LHCN-M2 (cell line): ENCODE measurements around the gene ACSF2. TPM values are rescaled to one million over a fixed set of nuclear protein-coding genes. Genes with fewer than 3 reads are reported as not detected.

Source experiments
- DNase-seq: peaks from one replicate; pipeline ENCODE4 v3.0.0-alpha.2; 2012; ENCODE audit warnings: low read depth
- total RNA-seq: library from RNA; depleted of rRNA; stranded (reverse); fragments of >200 nt; gene quantifications from 2 replicates; pipeline ENCODE4 v1.2.3, GENCODE V29; 2014

ACSF2 gene
- total RNA-seq, 1 experiment from 2014 or later, result 16.6 TPM

DNA sequence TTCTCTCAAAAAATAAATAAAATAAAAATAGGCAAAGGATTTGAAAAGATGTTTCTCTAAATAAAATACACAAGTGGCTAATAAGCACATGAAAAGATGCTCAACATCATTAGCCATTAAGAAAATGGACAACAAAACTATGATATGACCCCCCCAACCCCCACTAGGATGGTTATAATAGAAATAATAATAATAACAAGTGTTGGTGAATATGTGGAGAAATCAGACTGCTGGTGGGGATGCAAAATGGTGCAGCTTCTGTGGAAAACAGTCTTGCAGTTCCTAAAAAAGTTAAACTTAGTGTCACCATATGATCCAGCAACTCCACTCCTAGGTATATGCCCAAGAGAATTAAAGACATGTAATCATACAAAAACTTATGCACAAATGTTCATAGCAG, 73.3 kb downstream of the ACSF2 start:
- DNase-seq, result no peak

DNA sequence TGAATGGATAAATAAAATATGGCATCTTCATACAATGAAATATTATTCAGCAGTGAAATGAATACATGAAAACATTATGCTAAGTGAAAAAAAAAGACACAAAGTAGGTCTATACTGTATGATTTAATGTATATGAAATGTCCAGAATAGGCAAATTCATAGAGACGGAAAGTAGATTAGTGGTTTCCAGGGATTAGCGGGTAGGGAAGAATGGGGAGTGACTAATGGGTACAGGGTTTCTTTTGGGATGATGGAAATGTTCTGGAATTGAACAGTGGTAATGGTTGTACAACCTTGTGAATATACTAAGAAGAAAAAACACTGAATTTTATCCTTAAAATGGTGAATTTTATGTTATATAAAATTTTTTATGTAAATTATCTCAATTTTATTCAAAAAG, 73.7 kb downstream of the ACSF2 start:
- DNase-seq, result no peak

DNA sequence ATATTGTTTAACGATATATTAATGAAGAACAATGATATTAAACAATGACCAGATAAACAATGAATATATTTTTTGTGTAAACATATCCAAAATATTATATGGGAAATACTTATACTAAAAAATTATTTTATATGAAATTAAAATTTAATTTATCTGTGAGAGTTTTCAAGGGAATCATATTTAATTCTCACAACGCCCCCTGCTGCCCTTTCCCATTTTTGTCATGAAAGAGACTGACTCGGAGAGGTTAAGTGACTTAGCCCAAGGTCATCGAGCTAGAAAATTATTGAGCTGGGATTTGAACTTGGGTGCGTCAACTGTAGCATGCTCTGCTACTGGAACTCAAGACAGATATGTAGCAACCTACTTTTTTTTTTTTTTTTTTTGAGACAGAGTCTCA, 75.0 kb downstream of the ACSF2 start:
- peak; percentile 50 for DNase-seq

DNA sequence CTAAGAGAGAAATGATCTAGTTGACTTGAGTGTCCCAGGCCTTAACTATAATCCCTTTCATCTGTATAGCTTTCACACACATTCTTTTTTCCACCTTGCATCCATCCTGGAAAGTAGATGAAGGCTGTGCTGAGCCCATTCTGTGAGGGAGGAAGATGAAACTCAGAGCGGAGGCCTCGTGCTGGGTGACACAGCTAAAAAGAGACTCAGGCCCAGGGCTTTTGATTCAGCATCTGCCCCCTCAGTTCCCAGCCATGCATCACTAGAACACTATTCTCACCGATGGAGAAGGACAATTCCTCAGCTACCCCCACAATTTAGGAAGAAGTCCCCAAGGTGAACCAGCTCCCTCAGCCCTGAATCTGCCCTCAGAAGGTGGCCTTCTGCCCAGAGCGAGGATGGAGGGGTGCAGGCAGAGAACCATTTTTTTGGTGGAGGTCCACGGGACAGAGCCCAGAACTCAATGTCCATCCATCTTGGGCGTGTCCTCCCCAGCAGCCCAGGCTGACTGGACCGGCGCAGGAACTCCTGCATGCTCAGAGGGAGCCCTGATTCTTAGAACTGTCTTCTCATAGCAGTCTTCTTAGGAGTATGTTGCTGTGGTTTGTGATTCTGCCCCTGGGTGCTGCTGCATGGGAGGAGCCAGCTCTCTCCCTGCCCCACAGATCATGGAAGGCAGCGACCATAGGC, 76.4 kb downstream of the ACSF2 start:
- no peak for DNase-seq

DNA sequence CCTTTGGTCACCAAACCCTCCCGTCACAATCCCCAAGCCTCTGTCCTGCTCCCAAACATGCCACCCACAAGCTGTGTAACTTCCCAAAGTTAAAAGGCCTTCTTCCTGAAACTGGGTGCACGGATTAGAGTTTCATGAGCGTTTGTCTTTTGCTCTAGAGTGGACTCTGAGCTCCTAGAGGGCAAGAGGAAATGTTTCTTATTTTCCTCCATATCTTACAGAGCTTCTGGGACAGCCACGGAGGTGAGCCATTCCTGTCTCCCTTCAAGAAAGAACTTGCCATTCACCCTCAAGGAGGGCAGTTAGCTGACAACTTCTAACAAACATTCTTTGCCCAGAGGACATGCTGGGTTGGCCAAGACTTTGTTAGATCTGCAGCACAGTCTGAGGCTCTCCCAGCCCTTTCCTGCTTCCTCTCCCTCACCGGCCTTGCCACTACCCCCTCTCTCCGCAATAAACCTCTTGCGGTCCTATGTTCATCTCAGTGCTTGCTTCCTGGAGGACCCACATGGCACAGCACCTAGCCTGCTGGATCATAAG, 79.6 kb downstream of the ACSF2 start:
- no peak for DNase-seq

DNA sequence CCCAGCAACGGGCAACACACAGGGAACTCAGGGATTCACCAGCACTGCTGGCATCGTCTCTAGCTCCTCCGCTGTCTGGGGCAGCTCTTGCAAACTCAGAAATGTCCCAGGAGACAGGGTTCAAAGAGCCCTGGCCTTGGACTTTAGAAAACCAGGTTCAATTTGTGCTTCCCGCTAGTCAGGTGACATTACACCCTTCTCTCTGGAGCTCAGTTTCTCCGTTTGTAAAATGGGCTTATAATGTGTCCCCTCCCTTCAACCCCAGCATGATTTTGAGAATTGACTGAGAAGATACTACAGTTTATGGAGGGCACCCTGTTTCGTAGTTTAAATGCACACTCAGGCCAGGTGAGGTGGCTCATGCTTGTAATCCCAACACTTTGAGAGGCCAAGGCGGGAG, 80.3 kb downstream of the ACSF2 start:
- no peak for DNase-seq

DNA sequence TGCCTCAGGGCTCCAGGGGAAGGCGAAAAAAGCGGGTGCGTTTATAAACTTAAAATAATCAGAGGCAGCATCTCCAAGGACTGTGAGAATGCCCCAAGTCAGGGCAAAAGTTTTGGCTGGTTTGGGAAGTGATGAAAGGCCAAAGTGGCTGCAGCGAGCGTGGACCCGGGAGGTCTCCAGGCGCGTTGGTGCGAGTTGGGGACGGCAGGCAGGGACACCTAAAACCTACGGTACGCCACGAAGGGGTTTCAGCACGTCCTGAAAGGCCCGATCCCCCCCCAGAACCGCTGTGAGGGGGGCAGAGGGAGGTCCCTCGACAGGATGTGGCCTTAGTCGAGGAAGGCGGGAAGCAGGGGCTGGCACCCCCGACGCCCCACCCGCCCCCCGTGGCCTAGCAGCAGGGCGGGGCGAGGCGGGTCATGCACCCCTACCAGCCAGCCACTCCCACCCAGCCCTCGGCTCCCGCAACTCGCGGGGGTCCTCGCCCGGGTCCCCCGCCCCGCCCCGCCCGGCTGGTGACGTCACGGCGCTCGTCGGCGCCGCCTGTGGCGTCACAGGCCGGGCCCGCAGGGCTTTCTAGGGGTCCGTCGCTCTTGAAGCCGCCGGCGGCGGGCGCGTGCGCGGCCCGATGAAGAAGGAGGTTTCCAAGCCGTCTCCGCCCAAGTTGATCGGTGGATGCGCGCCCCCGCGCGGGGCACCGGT, 82.0 kb downstream of the ACSF2 start, which contains the start of gene MYCBPAP:
Gene MYCBPAP, plus strand, starts transcription at position 569 of the 702 bp plus-strand sequence. CDS start 236 bp downstream, outside the sequence.
- DNase-seq, result peak; percentile 79

DNA sequence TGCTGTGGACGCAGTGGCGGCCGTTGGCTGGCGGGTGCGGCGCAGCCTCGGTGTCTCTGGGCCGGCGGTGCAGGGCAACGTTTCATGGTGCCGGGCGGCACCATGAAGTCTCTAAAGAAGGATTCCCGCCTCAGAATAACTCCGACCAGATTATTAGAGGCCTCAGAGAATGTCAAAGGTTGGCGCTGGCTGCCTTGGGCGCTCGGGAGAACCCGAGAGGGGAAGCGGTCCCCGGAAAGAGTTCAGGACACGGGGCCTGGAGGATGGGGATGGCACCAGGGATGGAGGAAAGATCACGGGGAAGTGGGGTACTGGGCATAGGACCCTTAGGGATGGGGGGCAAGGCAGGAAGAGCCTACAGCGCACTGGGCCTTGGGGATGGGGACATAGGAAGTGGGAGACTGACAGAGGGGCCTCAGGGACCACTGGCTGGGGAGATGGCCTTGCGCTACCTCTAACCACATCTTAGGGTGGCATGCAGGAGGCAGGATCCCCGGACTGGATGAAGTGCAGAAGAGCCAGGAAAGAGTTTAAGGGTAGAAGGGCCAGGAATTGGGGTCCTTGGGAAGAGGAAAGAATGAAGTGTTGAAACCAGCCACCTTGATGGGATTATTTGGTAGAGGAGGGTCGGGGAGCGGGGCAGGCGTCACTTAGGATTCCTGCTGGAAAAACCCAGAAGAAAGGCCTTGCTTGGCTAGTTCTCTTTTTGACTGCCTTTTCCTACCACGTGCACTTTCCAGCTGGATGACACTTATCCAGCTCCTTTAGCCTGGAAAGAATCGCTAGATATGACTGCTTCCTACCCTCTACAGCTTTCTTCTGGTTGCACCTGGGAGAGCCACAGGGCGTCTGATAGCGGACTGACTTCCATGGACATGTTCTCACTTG, 82.8 kb downstream of the ACSF2 start:
- DNase-seq, result no peak

DNA sequence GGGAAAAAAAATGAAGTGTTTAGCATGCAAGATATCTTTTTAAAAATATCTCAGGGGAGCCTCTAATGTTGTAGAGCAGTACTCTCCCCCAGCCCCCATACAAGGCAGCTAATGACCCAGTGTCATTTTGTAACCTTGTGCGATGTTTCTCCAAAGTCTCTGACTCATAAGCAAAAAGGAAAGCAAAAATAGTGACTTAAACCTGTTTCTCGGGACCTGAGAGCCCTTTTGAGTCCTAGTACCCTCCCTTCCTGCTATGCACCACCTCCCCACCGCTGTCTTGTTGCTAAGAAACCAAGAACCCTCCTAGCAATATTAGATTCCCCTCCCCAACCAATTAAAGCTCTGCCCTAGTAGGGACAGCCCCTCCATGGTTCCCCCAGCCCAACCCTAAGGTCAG, 85.0 kb downstream of the ACSF2 start:
- DNase-seq, result no peak

DNA sequence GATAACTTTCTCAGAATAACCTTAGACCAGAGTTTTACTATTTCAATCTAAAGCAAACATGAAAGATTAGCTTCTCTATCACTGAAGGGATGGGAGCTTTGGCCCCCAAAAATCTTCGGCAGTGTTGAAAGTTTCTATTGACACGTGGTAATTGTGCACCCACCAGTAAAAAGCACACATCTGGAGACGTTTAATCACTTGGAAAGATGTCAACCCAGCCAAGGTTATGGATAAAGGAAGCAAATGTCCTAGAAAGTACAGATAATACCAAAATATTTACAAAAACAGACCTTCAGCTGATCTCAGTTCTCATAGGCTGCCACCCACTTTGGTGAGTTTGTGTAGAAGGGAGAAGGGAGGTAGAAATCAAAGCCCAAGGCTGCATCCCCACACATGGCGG, 87.5 kb downstream of the ACSF2 start:
- no peak for DNase-seq

DNA sequence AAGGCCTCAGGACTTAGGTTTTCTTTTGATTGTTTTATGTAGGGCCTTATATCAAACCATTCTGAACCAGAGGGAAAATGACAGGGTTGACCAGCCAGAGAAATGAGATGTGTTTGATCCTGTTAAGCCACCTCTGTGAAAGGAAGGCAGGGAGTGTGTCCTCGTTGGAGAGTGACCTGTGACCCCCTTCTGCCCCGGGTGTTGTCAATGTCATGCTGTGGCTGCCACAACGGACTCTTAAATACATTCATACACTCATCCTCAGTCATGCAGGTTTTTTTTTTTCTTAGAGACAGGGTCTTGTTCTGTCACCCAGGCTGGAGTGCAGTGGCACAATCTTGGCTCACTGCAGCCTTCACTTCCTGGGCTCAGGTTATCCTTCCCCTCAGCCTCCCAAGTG, 88.4 kb downstream of the ACSF2 start:
- DNase-seq, result no peak

DNA sequence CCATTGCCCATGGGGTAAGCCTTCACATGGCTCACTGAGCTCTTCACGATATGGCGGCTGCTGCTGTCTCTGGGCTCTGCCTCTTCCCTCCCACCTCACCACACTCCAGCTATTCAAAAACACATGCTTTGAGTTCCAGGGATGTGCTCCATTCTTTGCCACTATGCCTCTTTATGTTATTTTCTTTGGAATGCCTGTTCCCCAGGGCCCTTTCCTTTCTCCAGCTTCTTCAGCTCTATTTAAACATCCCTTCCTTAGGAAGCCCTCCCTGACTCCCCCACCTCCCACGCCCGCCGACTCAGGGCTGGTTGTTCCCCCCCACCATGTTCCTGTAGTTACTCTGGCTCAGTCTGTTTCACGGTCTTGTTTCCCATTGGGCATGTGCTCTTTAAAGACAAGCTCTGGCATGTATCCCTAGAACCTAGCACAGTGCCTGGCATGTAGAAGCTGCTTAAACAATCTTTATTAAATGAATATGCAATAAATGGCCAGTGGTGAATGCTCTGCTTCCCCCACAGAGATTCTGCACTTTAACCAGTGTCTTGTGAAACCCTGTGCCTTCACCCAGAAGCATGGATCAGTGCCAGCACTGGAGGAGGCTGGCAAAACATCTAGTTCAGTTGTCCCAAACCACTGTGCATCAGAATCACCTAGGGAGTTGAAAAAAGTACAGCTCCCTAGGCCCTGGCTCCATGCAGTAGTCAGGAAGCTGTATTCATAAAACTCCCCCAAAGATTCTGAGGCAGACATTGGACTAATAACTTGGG, 89.1 kb downstream of the ACSF2 start:
- DNase-seq, result peak; percentile 74

DNA sequence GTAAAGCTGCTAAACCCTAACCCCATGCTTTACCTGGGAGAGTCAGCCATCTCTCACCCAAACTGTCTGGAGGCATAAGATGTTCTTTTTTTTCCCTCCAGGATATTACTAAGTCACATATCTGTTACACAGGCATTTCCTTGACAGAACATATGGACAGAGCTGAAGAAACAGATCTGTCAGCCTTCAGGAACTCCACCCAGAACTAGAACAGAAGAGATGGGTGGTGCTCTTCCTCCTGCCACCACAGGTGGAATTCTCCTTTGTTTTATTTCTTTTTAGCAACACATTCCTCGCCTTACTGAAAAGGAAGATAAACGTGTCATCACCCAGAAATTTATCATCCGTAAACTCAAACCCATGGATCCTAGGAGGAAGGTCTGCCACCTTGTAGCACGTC, 91.0 kb downstream of the ACSF2 start:
- no peak for DNase-seq

DNA sequence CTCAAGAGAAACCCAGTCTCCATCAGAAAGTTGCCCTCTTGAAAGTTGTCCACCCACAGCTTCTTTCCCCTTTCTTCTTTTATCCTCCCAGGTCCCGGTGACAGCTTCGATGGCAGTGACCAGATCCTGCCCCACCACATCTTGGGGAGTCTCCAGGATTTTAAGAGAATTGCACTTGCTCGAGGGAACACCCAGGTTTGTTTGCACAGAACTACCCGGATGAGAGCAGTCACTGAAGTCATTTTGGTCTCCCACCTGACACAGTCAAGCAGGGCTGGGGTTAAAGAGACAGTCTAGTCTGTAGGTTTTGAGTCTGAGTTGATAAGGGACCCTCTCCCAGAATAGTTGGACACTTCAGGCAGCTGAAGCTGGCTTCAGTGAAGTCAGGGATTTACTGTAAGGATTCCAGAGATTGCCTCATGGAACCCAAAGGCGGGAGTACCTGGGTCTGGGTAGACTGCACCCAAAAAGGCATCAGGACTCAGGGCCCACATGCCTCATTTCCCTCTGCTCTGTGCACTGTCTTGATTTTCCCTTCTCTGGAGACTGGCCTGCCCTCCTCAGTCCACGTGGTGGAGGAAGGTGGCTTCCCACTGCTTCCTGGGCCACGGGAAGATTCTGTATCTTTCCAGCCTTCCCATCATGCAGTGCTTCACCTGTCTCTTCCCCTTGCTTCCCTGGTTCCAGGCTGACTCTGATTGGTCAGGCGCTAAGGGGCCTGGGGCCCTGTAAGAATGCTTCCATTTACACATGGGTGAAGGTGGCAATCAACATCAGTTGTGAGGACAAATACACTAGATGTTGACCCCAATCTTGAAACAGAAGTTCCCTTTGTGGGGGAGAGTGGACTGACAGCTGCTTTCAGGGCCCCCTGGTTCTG, 91.7 kb downstream of the ACSF2 start:
- DNase-seq, result no peak

DNA sequence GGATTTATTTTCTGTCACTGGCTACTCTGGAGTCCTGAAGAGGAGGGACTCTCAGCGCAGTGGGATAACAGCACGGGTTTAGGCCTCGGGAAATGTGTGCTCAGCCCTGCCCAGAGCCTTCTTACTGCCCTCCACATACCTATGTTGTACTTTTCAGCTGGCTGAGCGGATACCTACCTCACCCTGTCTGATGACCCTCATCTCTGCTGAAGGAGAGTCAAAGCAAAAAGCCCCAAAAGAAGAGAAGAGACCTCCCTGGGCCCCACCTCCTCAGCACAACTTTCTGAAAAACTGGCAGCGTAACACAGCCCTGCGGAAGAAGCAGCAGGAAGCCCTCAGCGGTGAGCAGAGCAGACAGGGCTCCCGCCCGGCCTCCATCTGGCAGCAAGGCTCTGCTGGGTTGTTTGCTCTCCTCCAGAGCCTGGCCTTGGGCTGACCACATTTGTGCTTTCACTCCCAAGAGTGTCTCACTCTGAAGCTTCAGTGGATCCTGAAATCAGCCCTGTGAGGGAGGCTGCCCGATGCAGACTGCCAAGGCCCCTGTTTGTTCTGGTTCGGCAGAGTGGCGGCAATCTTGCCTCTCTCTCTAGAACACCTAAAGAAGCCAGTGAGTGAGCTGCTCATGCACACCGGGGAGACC, 92.5 kb downstream of the ACSF2 start:
- no peak for DNase-seq

DNA sequence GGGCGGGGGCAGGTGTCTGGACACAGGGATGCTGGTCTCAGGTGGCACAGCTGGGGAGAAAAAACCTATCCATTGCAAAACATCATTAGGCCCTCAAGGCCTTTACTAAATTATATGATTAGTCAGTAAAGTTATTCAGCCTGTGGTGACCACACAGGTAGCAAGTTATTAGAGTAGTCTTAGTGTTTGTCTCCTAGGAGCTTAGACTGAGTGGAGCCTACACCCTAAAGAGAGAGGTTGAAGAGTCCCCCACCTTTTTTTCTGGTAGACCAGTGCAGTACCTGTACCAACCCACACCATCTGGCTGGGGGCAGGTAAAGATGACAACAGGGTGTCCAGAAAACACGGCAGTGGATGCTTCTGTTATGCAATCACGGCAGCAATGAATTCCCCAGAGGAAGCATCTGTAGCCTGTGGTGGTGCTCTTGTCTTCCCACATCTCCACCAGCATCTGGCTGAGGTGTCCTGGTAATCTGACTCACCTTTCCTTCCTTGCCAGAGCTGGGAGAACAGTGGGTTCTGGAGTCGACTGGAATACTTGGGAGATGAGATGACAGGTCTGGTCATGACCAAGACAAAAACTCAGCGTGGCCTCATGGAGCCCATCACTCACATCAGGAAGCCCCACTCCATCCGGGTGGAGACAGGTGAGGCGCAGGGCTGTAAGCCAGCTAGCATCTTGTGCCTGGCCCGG, 93.3 kb downstream of the ACSF2 start:
- no peak for DNase-seq

DNA sequence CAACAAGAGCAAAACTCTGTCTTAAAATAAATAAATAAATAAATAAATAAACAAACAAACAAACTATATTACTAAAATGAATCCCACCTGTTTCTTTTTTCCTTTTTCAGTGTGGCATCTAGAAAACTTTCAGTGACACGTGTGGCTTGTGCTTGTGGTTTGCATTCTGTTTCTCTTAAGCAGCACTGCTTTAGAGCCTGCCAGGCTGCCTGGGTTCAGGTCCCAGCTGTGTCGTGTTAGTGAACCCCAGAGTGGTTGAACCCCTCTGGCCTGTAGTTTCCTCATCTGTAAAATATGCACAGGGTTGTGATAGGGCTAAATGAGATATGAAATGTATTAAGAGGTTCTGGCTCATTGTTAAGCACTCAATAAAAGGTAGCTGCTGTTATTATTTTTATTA, 94.5 kb downstream of the ACSF2 start:
- no peak for DNase-seq

DNA sequence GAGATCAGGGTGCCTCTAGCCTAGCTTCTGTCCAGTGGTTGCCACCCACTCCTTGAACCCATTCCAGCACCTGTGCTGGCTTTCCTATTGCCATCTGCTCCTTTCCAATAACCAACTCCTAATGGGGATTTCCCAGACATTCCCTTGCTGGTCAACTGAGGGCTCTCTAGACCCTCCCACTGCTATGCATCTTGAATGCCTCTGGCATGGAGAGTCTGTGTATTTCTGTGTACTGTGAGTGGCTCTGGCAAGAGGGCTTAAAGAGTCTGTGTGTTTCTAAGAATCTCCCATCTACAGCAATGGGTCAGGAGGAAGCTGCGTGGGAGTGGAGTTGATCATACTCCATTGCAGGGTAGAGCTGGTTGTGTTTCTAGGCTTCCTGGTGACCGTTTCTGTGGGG, 95.5 kb downstream of the ACSF2 start:
- DNase-seq, result no peak

DNA sequence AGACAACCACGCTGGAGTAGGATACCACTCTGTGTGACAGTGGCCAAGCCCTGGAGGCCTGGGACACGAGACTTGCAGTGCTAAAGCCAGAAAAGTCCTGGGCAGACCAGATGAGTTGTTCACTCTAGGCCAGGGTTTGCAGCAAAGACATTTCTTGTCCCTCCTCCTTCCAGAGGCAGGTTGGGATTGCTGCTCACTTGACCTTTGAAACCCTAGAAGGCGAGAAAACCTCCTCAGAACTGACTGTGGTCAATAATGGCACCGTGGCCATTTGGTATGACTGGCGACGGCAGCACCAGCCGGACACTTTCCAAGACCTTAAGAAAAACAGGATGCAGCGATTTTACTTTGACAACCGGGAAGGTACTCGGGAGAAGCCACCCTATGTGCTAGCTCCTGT, 96.7 kb downstream of the ACSF2 start:
- DNase-seq, result no peak
